Stimulated activated CD8-positive, alpha-beta memory T cell treated with anti-CD3 and anti-CD28 coated beads, Interleukin-15, amount 100 ng/mL, for 24 hours (primary cell): Measurements from ENCODE around the gene UNC13B.

Experiments used
- DNase-seq: peaks from one replicate; pipeline ENCODE4 v3.0.0-alpha.2; 2020; ENCODE audit warnings: low read depth

The UNC13B gene

DNA sequence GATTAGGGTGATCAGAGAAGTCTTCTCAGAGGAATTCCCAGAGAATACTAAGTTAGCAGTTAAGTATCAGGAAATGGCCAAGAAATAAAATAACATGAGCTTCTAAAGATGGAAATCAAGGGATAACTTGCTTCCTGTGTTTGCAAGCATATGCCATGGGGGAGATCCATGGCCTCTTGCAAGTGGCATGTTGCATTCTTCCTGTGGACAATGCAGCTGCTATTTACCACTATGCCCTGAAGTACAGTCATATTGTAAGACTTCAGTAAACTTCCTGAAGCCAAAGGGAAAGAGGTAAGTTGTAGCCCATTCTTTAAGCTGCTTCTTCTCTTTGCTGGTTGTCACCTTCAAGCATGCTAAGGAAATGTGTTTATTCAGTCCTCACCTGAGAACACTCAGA lies 173.4 kb downstream of the UNC13B start:
- DNase-seq = no peak

DNA sequence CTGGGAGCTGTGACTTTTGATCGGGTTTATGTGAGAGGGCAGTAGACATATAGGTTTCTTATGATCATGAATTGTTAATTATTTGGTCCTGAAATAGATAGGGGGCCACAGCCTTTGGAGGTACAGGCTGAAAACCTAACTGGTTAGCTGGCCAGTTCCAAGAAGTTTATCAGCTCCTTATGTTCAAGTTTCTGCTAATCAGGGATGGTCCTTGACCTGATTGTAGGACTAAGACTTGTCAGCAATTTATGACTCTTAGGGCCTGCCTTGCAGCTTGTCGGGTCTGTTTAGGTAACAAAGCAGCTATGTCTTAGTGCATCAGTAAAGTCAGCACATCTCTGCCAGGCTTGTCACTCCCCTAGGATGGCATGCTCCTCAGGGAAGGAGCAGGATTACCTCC lies 176.3 kb downstream of the UNC13B start:
- no peak for DNase-seq

DNA sequence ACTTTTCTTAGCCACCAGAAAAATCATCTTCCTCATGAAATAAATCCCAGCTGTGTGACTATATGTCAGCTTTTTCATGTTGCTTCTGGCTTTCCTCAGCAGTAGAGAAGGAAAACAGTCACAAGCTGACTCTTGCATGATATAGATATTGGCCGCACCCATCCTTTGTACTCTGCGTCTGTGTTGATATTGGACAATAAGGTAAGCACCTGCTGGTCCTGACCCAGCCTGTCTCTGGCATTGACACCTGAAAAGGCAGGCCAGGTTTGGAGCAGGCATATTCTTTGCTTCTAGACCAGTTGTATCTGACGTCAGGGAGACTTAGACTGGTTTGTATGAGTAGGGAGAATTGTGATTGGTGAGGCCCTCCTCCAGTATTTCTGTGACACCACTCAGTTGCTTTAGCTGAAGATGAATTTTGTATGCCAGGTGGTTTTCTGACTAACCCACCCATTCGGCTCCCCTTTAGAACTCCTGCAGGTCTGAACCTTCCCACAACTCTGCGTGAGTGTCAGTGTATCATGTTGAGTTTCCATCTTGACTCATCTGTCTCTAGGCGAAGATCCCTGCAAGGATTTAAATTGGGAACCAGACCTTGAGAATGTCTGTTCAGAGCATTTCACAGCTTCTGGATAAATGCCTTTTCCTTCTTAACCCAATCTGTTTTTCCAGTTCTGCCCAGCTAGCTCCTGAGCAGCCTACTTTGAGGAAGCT lies 176.9 kb downstream of the UNC13B start:
- DNase-seq = no peak

DNA sequence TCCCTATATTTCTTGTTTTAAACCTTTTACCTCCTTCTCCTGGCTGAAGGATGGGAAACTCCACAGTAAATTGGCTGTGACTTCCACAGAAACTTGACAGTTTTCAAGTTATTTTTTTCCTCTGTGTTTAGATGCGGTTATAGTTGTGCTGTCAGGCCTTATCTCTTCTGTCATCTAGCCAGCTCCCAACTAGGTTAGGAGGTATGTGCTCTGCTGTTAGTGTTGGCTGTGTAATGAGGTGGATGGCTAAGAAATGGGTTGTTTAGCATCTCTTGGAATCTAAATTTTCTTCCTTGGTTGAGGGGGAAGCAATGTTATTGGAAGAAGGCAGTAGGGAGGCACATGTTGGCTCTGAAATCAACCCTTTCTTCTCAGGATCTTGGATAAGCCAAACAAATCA lies 178.2 kb downstream of the UNC13B start:
- DNase-seq = no peak

DNA sequence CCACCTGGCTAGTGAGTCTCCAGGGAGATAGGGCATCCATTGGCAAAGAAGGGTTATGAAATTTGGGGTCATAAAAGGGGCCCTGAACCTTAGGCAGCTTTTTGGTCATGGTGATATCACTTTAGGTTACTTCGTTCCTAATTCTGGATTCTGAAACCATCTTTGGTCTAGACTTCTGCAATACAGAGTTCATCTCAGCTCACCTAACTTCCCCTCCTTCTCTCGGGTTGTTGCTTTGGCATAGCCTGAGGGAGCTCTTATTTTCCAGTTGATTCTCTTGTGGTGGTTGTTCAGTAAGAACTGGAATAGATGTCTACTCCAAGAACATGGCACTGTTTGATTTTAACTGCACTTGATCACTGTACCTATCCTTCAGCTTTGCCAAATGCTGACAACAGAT lies 179.2 kb downstream of the UNC13B start:
- no peak for DNase-seq

DNA sequence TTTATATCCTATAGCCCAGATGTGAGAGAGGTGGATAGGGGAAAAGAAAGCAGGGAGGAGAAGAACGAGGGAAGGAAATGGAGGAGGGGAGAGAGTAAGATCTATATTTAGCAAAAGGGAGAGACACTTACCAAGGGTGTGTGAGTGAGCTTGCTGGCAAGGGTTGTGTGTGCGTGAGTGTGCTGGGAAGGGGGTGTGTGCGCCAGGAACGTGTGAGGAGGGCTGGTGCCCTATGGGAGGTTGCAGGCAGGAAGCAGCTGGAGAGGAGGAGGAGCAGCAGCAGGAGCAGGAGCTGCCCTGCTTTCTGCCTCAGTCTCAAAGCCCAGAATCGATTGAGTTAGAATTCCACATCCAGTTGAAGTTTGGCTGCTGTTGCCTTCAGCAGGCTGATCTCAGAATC lies 179.8 kb downstream of the UNC13B start:
- no peak for DNase-seq

DNA sequence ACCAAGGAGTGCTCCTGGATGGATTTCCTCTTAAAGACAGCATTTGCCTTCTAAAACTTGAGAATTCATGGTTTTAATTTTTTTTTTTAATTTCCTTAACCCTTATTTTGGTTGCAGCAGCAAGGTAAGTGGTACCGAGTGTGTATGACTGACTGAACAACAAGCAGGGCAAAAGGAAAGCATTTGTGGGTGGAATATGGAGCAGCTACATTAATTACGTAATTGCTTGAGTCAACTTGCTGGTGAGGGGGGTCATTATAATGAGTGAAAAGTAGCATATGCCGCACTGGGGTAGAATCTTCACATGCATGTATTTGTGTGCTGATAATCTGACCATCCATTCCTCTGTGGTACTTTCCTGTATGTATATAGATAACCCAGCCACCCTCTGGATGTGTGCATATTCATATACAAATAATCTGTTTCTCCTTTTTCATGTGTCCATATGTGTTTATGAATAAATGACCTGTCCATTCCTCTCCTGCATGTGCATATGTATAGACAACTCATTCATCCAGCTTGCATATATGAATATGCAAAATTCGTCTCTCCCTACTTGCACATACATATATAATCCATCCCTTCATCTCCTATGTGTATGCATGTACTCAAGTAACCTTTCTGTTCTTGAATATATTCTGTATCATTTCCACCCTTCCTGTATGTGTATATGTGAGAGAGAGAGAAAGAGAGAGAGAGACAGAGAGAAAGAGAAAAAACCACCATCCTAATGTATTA lies 180.6 kb downstream of the UNC13B start:
- no peak for DNase-seq

DNA sequence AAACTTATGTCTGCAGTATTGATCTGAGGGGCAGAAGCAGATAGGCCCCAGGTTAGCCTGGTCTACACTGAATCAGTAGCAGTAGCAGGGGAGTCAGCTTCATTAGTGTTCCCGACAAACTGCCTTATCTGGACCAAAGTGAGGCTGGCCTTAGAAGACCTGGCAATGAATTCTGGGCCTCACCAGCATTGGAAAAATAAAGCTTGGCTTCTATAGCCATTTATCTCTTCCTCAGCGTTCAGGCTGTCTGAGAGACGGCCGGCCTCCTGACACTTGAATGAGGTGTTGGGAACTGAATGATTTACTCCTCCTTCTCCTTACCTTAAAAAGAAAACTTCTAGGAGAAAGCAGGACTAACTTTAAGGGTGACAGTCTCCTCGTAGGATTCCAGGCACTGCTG lies 186.3 kb downstream of the UNC13B start:
- no peak for DNase-seq

DNA sequence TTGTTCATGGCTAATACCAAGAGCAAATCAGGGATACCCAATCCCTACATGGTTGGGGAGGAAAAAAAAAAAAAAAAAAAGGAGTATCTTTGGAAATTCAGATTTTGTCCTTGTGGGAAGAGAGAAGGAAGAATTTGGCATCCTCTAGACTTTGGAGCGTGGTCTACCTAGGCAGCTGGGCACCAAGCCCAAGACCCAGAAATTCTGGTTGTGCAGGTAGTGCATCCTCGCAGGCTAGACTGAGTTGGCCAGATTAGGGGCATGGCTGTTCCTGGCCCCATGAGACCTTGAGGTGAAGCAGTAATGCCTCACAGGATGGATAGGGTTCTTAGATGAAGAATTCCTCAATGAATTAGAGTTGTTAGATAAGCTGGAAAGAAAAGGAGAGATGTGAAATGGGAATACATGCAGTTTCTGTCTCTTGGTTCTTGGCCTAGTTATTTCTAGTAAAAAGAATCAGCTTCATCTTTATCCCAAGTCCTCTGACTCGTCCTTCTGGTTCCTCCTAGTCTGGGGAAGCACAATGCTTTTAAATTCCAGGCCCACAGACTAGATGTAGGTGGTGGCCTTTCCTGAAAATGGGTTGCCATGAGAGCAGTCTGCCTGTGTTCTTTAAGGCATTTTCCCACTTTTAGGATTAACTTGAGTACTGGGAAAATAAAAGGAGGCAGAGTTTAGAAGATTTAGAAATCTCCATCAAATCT lies 187.6 kb downstream of the UNC13B start:
- no peak for DNase-seq

DNA sequence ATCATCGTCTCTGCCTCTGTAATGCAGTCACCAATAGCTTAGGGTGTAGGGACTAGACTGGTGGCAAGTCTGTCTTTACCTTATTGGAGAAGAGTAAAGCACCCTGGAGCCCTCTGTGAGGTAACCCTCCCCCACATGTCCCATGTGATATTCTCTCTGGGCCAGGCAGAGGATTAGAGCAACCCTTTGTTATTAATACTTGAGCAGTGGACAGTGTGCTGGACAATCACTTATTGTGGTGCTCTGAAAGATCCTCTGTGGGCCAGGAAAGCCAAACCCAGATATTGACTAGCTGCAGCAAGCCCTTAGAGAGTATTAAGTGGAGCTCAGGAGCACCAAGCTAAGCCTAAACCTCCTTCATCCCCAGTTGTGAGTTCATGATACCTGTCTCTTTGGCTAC lies 188.4 kb downstream of the UNC13B start:
- no peak for DNase-seq

DNA sequence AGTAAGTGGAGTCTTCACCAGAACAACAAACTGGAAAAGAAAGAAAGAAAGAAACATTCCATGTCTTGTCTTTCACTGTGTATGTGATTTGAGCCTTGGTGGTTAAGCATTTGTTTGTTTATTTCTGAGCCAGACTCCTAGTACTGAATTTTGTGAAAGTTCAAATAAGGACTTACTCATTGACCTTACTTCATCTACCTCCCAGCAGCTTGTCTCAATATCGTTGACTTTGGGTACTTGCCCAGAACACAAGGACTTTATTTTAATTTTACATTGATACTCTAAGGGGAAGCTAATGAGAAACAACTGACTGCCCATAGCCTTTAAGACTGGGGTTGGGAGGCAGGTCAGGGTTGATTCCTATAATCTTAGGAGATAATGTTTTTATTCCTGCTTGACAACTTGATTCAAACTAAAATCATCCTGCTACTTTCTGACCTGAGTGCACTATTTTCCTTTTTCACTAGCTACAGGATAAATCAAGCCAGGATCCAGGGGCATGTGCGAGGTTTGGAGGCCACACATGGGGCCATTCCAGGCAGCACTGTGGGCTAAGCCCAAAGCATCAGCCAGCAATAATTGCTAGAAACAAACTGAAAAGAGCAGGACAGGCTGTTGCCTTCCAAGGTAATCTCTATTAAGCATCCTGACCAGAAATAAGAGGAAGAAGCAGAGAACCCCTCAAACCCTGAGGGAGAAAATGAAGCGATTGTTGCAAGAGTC lies 189.2 kb downstream of the UNC13B start:
- no peak for DNase-seq

DNA sequence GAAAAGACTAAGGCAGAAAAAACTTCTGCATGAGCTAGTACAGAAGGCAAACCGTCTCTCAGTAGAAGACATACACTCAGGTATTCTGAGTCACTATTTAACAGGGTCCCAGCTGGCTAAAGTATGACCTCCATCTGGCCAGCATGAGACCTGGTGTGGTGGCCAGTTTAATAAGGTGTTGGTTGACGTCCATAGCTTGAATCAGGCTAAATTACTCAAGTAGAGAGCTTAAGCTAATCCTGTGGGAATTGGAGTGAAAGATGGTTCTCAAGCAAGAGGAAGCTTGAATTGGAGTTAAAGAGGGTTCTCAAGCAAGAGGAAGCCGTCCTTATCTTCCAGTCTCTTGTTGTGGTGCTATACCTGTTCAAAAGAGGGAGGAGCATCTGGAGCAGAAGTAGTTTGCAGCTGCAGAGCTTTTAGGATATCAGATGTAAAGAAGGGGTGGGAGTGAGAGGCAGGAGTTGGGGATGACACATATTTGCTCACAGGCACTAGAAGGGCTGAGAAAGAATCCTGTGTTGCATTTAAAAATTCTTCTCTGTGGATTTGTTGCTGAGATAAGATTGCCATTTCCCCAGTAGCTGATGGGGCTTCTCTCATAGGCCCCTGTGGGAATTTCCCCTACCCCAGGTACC lies 192.0 kb downstream of the UNC13B start:
- no peak for DNase-seq

DNA sequence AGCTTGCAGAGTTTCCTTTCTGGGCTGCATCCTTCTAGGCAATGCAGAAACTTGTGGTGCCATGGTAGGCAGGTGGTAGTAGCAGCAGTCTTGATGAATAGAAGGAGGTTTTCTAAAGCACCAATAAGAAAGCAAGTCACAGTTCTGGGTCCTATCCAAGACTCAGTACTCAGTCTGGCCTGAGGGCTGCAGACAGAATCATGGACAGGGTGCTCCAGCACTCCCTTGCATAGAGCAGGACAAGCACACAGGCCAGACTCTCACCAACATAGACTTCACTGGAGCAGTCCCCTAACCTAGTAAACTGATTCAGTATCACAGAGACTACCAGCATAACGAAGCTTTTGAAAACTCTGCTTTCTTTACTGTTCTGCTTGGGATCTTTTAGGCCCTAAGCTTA lies 194.1 kb downstream of the UNC13B start:
- DNase-seq = no peak

DNA sequence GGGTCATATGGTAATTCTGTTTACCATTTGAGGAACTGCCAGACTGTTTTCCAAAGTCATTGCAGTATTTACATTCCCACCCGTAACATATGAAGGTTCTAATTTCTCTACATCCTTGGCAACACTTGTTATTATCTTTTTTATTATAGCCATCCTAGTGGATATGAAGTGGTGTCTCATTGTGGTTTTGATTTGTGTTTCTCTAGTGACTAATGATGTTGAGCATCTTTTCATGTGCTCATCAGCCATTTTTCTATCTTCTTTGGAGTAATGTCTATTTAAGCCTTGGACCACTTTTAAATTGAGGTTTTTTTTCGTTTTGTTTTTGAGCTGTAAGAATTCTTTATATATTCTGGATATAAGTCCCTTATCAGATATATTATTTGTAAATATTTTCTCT lies 195.3 kb downstream of the UNC13B start:
- DNase-seq = no peak

DNA sequence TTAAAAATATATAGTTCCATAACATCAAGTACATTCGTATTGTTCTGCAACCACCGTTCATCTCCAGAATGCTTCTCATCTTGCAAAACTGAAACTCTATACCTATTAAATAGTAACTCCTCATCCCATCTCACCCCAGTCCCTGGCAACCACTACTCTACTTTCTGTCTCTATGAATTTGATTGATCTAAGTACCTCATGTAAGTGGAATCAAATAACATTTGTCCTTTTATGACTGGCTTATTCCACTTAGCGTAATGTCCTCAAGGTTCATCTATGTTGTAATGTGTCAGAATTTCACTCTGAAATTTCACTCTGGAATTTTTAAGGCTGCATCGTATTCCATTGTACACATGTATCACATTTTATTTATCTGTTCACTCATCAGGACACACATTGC lies 196.0 kb downstream of the UNC13B start:
- no peak for DNase-seq

DNA sequence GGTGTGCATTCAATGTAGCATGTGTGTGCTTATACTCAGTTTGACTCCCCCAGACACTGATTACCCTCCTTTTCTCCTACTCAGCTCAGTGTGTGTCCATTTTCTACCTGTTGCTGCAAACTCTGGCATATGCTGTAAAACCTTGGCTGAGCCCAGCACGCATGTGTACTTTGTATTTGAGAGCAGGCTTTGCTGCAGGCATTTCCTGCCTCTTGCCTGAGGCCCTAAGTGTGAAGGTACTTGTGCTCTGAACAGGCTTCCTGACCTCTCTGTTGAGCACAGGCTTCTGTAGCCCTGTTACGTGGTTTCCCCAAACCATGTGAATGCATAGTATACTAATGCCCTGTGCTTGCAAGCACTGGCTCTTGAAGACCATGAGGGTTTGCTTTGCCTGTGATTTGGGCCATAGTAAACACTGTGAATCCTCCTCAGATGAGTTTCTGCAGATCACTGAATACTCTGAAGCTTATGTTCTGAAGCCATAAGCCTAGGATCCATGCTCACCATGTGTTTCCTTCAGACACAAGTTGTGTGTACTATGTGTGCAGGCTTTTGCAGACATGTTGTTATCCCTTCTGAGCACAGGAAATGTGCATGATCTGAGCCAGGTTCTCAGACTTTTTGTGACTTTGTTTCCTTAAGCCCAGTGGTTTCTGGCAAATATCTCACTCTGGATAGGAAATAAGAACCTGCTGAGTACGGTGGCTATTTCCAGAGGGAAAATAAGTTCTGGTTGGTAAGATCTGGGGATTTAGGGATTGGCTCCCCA lies 203.2 kb downstream of the UNC13B start:
- DNase-seq = no peak

DNA sequence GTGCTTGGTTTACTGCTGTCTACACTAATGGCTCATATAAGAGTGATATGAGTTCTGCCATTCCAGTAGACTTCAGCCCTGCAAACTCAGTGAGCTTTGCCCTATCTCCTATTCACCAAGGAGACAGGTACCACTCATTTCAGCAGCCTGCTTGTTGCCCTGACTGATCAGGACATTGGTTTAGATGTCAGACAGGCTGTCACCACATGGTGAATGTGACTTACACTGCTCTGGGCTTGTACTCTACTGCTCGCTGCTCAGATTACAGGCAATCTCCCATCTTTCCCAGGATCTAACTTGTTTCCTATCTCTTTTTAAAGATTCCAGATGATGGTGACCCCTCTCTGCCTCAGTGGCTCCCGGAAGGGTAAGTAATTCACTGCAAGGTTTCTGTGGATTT lies 204.8 kb downstream of the UNC13B start:
- DNase-seq = no peak

DNA sequence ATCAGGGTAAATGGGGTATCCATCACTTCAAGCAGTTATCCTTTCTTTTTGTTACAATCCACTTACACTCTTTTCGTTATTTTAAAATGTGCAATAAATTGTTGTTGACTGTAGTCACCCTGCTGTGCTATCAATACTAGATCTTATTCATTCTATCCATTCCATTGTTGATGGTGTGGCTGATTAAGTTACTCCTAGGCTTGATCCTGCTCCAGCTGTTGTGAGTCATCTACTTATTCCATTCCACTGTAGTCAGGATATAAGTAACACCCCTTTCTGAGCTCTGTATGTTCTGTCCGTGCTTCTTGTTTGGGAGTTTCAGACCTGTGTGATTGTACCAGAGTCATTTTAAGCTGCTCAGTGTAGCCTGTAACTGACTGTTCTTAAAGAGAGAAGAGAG lies 205.6 kb downstream of the UNC13B start:
- no peak for DNase-seq

DNA sequence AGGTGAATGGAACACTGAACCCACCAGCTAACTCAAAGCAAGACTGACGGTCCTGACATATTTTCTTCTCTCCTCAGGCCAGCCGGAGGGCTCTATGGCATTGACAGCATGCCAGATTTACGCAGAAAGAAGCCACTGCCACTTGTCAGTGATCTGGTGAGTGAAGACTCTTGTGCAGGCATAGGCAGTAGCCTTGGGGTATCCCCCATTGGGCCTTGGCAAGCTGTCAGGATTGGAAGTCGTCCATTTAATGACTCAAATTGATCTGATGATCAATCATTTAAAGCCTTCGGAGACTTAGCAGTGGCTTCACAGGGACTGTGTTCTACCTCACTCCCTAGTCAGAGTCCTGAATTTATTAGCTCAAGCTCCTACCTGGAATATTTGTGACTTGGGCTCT lies 208.4 kb downstream of the UNC13B start:
- no peak for DNase-seq

DNA sequence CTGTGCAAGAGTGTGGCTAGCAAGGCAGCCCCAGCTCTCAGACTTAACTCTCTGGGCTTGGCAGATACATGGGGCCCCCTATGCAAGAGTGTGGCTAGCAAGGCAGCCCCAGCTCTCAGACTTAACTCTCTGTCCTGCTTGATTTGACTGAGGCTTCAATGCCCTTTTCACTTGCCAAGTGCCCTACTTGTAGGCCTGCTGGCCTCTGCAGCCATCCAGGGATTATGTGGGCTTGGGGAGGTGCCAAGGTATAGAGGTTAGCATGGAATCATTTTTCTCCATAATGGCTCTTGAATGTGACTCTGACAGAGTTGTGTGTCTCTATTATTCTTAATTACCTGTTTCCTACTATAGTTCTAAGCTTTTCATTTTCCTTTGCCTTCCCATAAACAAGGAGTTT lies 212.6 kb downstream of the UNC13B start:
- no peak for DNase-seq

DNA sequence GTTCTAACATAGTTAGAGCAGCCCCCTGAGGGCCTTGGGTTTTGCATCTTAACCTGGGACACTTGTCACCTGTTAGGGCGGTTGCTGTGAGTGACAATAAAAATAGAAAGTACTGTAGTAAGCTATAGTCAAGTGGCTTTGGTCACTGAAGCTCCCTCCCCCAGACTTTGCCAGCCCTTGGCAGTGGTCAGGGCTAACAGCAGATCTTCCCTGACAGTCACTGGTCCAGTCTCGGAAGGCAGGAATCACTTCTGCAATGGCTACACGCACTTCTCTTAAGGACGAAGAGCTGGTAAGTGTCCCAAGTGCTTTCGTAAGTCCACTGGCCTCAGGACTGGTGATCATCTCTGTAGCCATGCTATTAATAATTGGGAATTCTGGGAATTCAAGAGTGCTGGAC lies 213.1 kb downstream of the UNC13B start:
- no peak for DNase-seq
